Measurements from ENCODE around the gene IL1R1.
"Not testable (repeated sequence)": the region's sequence is repeated elsewhere in the genome, so short reads cannot be mapped to it uniquely, and the experiment has no call there.

Gene IL1R1

GRCh38 chr2:102111823-102112222 lies 30.7 kb upstream of the IL1R1 start:
- no peak for DNase-seq

- DNase-seq: no peak
These were observed 30.3 kb upstream of the IL1R1 start for GRCh38 chr2:102112271-102112670.

GRCh38 chr2:102112692-102113665 lies 29.6 kb upstream of the IL1R1 start:
- no peak for DNase-seq

GRCh38 chr2:102114290-102114721 lies 28.2 kb upstream of the IL1R1 start:
- no peak for DNase-seq

- no peak for DNase-seq
These were observed 27.6 kb upstream of the IL1R1 start for GRCh38 chr2:102114851-102115497.

GRCh38 chr2:102116630-102117471 lies 25.7 kb upstream of the IL1R1 start:
- no peak for DNase-seq

- no peak for DNase-seq
These were observed 25.1 kb upstream of the IL1R1 start for GRCh38 chr2:102117472-102117858.

GRCh38 chr2:102119255-102119654 lies 23.3 kb upstream of the IL1R1 start:
- DNase-seq: no peak

GRCh38 chr2:102120261-102120660 lies 22.3 kb upstream of the IL1R1 start:
- DNase-seq: no peak

GRCh38 chr2:102120701-102121159 lies 21.8 kb upstream of the IL1R1 start:
- DNase-seq: no peak

GRCh38 chr2:102122115-102122514 lies 20.4 kb upstream of the IL1R1 start:
- DNase-seq: no peak

GRCh38 chr2:102122909-102123308 lies 19.6 kb upstream of the IL1R1 start:
- no peak for DNase-seq

GRCh38 chr2:102124421-102124820 lies 18.1 kb upstream of the IL1R1 start:
- DNase-seq: not testable (repeated sequence)

GRCh38 chr2:102126169-102126568 lies 16.4 kb upstream of the IL1R1 start:
- no peak for DNase-seq

- no peak for DNase-seq
These were observed 15.9 kb upstream of the IL1R1 start for GRCh38 chr2:102126660-102127059.

GRCh38 chr2:102129082-102129481 lies 13.5 kb upstream of the IL1R1 start:
- DNase-seq: no peak

- DNase-seq: no peak
These were observed 12.4 kb upstream of the IL1R1 start for GRCh38 chr2:102129951-102130646.

- no peak for DNase-seq
These were observed 11.9 kb upstream of the IL1R1 start for GRCh38 chr2:102130647-102130991.

GRCh38 chr2:102131564-102131963 lies 11.0 kb upstream of the IL1R1 start:
- DNase-seq: no peak

- DNase-seq: no peak
These were observed 5.4 kb upstream of the IL1R1 start for GRCh38 chr2:102137138-102137537.

- DNase-seq: no peak
These were observed 4.2 kb upstream of the IL1R1 start for GRCh38 chr2:102138331-102138730.

GRCh38 chr2:102139851-102140250 lies 2.7 kb upstream of the IL1R1 start:
- no peak for DNase-seq

GRCh38 chr2:102140377-102140776 lies 2.2 kb upstream of the IL1R1 start:
- DNase-seq: no peak
